Measurements from ENCODE around the gene RBBP7.

GRCh38 chrX:16807548-16807947 lies 62.6 kb downstream of the RBBP7 start:
- no peak for TF ChIP-seq CTCF (IDR thresholded peaks at IDR 0.05; ENCODE audit: low read depth, low read length, poor library complexity, severe bottlenecking)
- no peak for TF ChIP-seq EZH2phosphoT487 (IDR thresholded peaks at IDR 0.05; ENCODE audit: borderline replicate concordance, low read length)

Data from DOHH2 (cell line).